HCT116 (cell line): ENCODE measurements around the gene WNT3A.

Experiments
- EZH2 ChIP-seq: fragments of 200-600 bp; sonication (generic); IDR thresholded peaks from 2 replicates; pipeline ENCODE4 v1.6.1; 2017; ENCODE audit warnings: antibody characterized with exemption, mixed run types
- FOSL1 ChIP-seq: IDR thresholded peaks from 2 replicates; pipeline ENCODE4 v1.6.1; 2012; ENCODE audit warnings: low read depth
- POLR2A ChIP-seq: IDR thresholded peaks from 2 replicates; pipeline ENCODE4 v1.7.0; 2011; ENCODE audit warnings: borderline replicate concordance; ENCODE audit not compliant: insufficient read depth, insufficient read length; ENCODE audit errors: extremely low read depth
- POLR2AphosphoS5 ChIP-seq: IDR thresholded peaks from 2 replicates; pipeline ENCODE4 v1.6.1; 2011; ENCODE audit warnings: mild to moderate bottlenecking, low read depth, low read length, moderate library complexity
- SIN3A ChIP-seq: IDR thresholded peaks from 2 replicates; pipeline ENCODE4 v1.6.1; 2012; ENCODE audit warnings: low read depth
- SRF ChIP-seq: IDR thresholded peaks from 2 replicates; pipeline ENCODE4 v1.6.1; 2012; ENCODE audit warnings: low read depth
- TF ChIP-seq, protein P1 (sequence below), 3 experiments: fragments of 200-600 bp in 1 of 3; sonication (generic) in 1 of 3; IDR thresholded peaks in 2 of 3; conservative IDR thresholded peaks in 1 of 3; 2 replicates each; pipeline ENCODE4 v1.5.1; 2012 to 2017; ENCODE audit warnings: low read depth in 2 of 3, low read length in 2 of 3, antibody characterized with exemption in 1 of 3, borderline replicate concordance in 1 of 3, control low read depth in 1 of 3, mild to moderate bottlenecking in 1 of 3, mixed read lengths in 1 of 3, mixed run types in 1 of 3, moderate library complexity in 1 of 3; ENCODE audit not compliant: insufficient read depth in 1 of 3
- TF ChIP-seq, protein P2 (sequence below): IDR thresholded peaks from 2 replicates; pipeline ENCODE4 v1.6.1; 2012

- TF ChIP-seq, protein P1, sequence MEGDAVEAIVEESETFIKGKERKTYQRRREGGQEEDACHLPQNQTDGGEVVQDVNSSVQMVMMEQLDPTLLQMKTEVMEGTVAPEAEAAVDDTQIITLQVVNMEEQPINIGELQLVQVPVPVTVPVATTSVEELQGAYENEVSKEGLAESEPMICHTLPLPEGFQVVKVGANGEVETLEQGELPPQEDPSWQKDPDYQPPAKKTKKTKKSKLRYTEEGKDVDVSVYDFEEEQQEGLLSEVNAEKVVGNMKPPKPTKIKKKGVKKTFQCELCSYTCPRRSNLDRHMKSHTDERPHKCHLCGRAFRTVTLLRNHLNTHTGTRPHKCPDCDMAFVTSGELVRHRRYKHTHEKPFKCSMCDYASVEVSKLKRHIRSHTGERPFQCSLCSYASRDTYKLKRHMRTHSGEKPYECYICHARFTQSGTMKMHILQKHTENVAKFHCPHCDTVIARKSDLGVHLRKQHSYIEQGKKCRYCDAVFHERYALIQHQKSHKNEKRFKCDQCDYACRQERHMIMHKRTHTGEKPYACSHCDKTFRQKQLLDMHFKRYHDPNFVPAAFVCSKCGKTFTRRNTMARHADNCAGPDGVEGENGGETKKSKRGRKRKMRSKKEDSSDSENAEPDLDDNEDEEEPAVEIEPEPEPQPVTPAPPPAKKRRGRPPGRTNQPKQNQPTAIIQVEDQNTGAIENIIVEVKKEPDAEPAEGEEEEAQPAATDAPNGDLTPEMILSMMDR (IDR thresholded peaks at IDR 0.05 in 2 of 3, conservative IDR thresholded peaks at IDR 0.05 in 1 of 3; ENCODE audit: borderline replicate concordance in 1 of 3, insufficient read depth in 1 of 3, low read depth in 2 of 3, low read length in 2 of 3), result no peak
- TF ChIP-seq EZH2 (no peak), SRF (no peak), POLR2AphosphoS5 (no peak), SIN3A (no peak), FOSL1 (no peak), POLR2A (no peak)
- TF ChIP-seq, protein P2, sequence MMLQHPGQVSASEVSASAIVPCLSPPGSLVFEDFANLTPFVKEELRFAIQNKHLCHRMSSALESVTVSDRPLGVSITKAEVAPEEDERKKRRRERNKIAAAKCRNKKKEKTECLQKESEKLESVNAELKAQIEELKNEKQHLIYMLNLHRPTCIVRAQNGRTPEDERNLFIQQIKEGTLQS, result no peak
Observed at GRCh38 chr1:228109962-228110488, 103.2 kb downstream of the WNT3A start.
